ENCODE data around the gene LEP.

DNA sequence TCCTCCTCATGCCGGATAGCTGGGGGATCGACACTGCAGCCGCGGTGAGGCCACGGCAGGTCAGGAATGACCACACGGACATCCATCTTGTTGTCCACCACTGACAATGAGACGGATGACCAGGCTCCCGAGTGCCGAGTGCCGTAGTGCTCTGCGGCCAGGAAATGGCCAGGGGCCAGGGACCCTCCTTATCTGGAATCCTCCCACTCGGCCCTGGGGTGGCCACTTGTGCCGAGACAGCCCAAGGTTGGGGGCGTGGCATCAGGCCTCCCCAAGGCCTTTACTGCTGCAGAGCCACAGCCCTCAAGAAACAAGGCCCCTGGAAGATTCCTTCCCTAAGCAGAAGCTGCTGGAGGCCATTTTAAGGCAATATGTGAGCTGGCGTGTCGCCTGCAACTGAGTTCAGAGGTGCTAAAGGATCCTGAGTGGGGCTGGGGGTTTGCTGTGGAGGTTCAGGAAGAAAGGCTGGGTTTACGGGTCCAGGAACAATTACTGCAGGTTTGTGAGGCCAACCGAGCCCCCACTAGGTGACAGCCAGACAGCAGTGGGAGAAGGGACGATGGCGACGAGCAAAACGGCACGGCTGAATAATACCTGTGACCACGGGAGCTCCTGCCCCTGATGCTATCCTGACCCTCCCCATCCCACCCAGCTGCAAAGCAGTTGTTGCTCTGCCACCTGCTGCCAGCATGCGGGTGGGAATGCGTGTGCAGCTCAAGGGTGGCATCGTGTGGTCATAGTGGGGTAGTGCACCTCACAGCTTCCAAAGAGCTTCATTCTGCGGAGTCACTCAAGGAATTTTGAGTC lies 31.6 kb upstream of the LEP start:
- TF ChIP-seq, protein P1, sequence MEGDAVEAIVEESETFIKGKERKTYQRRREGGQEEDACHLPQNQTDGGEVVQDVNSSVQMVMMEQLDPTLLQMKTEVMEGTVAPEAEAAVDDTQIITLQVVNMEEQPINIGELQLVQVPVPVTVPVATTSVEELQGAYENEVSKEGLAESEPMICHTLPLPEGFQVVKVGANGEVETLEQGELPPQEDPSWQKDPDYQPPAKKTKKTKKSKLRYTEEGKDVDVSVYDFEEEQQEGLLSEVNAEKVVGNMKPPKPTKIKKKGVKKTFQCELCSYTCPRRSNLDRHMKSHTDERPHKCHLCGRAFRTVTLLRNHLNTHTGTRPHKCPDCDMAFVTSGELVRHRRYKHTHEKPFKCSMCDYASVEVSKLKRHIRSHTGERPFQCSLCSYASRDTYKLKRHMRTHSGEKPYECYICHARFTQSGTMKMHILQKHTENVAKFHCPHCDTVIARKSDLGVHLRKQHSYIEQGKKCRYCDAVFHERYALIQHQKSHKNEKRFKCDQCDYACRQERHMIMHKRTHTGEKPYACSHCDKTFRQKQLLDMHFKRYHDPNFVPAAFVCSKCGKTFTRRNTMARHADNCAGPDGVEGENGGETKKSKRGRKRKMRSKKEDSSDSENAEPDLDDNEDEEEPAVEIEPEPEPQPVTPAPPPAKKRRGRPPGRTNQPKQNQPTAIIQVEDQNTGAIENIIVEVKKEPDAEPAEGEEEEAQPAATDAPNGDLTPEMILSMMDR (IDR thresholded peaks at IDR 0.05): peak; percentile 84 to 95 (median 90)
- TF ChIP-seq POLR2A (IDR thresholded peaks at IDR 0.05) (no peak), EP300 (IDR thresholded peaks at IDR 0.05) (no peak)
